8988T (cell line): Measurements from ENCODE around the gene POM121.
"Not testable (repeated sequence)": the region's sequence is repeated elsewhere in the genome, so short reads cannot be mapped to it uniquely, and the experiment has no call there.

ENCODE experiments used
- DNase-seq: peaks from one replicate; pipeline ENCODE4 v3.0.0; 2011

The POM121 gene

GRCh38 chr7:72950432-72950831 is 25.5 kb downstream of the POM121 start:
- not testable (repeated sequence) for DNase-seq

GRCh38 chr7:72953901-72954562 is 29.1 kb downstream of the POM121 start:
- not testable (repeated sequence) for DNase-seq

- not testable (repeated sequence) for DNase-seq
Measured at GRCh38 chr7:72954563-72955198, 29.8 kb downstream of the POM121 start.

- DNase-seq, result not testable (repeated sequence)
Measured at GRCh38 chr7:72960029-72960428, 35.1 kb downstream of the POM121 start.

- not testable (repeated sequence) for DNase-seq
Measured at GRCh38 chr7:72960626-72961345, 35.9 kb downstream of the POM121 start.

GRCh38 chr7:72961346-72961650 is 36.4 kb downstream of the POM121 start:
- DNase-seq, result not testable (repeated sequence)

- not testable (repeated sequence) for DNase-seq
Measured at GRCh38 chr7:72963056-72963455, 38.2 kb downstream of the POM121 start.

GRCh38 chr7:72965186-72965975 is 40.5 kb downstream of the POM121 start:
- DNase-seq, result not testable (repeated sequence)

GRCh38 chr7:72966892-72967291 is 42.0 kb downstream of the POM121 start:
- not testable (repeated sequence) for DNase-seq

- not testable (repeated sequence) for DNase-seq
Measured at GRCh38 chr7:72968980-72969516, 44.2 kb downstream of the POM121 start, which contains the start of gene TRIM74. TRIM74 (minus strand) TSS chr7:72969466; CDS start chr7:72966157, 3,309 bp downstream.

GRCh38 chr7:72969688-72970087 is 44.8 kb downstream of the POM121 start:
- DNase-seq, result not testable (repeated sequence)

- not testable (repeated sequence) for DNase-seq
Measured at GRCh38 chr7:72971505-72971904, 46.6 kb downstream of the POM121 start.

GRCh38 chr7:72974781-72975180 is 49.9 kb downstream of the POM121 start:
- not testable (repeated sequence) for DNase-seq

- not testable (repeated sequence) for DNase-seq
Measured at GRCh38 chr7:72975656-72976286, 50.9 kb downstream of the POM121 start.

GRCh38 chr7:72976434-72976833 is 51.5 kb downstream of the POM121 start:
- DNase-seq, result not testable (repeated sequence)

- DNase-seq, result not testable (repeated sequence)
Measured at GRCh38 chr7:72980382-72980781, 55.5 kb downstream of the POM121 start.

- not testable (repeated sequence) for DNase-seq
Measured at GRCh38 chr7:72982084-72982483, 57.2 kb downstream of the POM121 start.

- DNase-seq, result not testable (repeated sequence)
Measured at GRCh38 chr7:72990146-72990913, 65.4 kb downstream of the POM121 start.

- not testable (repeated sequence) for DNase-seq
Measured at GRCh38 chr7:72995484-72995883, 70.6 kb downstream of the POM121 start.

GRCh38 chr7:72997447-72997846 is 72.6 kb downstream of the POM121 start:
- DNase-seq, result not testable (repeated sequence)

GRCh38 chr7:72997887-72998468 is 73.1 kb downstream of the POM121 start:
- not testable (repeated sequence) for DNase-seq
